HG03103 (cell line): ENCODE data around the gene PHEX.

Experiments
- ATAC-seq: cut with Tn5 transposase; IDR thresholded peaks from one replicate; pipeline ENCODE4 v1.9.1; 2021; ENCODE audit warnings: low read depth; ENCODE audit not compliant: unreplicated experiment

Gene PHEX

DNA sequence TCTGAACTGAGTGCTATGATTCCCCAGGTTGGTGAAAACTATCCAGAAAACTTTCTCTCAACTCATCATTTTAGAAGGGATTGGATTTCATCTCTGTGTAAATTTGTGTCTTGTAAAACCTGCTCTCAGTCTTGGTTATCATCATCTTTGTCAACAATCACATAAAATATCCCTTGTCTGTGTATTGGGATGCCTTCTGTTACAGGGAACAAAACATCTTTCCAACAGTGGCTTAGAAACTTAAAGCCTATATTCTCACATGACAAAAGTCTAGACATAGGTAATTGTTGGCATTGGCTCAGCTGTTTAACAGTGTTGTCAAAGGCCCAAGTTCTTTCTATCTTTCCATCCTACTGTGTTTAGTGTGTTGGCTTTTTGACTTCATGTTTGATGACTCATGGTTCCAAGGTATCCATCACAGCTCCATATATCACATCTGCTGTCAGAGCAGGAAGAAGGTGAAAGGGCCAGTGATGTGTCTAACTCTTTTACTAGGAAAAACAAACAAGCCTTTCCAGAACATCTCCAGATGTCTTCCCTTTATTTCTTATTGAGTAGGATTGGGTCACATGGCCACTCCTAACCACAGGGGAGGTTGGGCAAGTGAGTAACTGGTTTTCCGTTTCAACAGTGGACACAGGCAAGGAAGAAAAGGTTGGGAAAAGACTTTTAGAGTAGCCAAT lies 65.0 kb downstream of the PHEX start:
- ATAC-seq, result no peak

DNA sequence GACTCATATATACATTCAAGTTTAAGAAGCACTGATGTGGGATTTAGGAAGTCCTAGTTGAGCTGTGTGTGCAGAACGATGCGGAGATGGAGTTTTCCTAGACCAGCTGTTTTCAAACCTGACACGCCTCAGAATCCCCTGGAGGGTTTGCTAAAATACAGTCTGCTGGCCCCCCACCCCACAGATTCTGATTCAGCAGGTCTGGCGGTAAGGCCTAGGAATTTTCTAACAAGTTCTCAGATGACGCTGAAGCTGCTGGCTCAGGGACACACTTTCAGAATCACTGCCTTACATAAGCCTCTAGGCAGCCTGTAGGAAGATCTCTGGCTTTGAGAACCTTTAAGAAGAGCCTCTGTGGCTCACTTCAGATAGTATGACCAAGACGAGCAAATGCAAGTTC lies 73.1 kb downstream of the PHEX start:
- ATAC-seq, result no peak

DNA sequence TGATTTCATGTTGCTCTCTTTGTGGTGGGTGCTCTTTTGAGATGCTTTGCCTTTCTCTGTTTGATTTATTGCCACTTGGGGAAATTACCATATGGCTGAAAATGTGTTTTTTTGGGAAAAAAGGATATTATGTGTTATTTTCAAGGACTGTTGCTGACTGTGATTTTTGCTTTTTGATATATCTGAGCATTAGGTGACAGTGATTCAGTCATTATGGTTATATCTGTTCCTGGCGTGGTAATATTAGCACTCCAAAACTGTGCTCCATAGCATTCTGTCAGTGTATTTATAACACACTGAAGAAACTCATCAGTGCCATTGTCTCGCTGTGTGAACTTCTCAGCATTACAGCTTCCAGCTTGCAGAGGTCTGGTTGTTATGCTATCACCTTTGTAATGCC lies 73.8 kb downstream of the PHEX start:
- no peak for ATAC-seq

DNA sequence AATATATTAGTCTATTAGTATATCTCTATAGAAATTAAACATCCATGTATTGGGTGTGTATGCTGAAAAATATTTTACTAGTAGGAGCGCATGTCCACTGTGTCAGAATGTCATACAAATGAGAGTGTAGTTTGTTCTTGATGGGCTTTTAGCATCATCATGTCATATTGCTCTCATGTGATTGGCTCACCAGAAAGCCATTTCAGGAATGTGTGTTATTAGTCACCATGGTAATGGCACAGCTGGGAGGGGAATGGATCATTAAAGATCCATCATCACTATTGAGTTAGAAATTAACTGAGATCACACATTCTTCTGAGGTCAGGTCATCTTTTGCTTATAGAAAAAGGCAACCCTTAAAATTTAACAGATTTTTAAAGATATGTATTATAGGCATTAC lies 77.3 kb downstream of the PHEX start:
- no peak for ATAC-seq

DNA sequence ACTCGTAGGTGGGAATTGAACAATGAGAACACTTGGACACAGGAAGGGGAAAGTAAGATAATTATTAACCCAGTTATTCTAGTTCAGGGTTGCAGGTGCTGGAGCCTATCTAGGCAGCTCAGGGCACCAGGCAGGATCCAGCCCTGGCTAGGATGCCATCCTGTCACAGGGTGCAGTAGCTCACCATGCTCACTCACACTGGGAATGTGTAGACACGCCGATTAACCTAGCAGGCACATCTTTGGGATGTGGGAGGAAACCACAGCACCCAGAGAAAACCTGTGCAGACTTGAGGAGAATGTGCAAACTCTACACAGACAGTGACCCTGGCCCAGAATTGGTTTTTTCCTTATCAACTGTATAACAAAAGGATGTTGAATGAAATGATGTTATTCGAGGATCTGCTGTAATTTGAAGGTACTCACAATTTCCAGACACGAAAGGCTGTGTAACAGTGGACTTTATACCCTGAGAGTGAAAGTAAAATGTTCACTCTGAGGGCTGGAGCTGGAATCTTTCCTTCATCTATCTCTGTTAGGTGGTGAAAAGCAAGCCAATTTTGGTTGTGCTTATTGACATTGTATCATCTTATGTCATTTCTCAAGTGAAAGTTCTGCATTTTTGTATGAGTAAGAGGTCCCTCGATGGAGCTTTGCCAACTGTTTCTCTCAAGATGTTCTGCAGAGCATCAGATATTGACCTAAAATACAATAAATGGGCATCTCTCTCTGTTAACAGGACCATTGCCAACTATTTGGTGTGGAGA lies 78.8 kb downstream of the PHEX start:
- ATAC-seq, result no peak

DNA sequence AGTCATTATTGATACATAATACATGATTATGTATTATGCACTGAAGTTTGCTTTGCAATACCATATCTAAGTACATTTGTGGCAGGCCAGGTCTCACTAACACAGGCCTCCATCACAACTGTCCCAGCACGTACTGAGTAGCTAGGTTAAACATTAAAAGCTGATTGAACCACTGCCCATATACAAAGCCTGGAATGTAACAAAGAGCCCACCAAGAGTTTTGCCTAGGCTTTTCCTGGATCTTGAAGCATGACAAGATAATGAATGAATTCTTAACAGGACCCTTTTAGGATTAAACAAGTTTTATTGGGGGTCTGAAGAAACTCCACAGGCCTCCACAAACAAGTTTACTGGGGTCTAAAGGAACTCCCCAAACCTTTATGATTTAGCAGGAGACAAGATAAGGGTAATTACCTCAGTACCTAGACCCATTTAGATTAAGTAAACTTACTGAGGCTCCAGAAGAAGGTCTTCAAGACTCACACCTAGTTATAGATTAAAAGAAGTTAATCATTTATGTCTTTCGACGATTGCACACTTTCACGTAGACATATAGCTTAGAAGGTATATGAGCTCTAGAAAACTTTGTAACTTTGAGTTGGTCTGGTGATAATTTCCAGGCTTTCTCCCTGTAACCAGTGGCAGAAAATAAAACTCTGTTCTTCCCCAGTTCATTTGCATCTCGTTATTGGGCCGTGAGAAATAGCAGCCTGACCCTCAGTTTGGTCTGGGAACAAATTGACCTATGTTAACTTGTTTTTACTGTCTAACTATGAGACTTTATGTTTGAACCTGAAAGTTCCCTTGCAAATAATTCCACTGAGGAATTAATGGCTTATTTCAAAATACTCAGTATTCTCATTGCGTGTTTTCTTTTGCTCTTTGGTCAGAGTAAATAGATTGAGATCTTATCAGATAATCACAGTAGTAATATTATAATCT lies 84.8 kb downstream of the PHEX start:
- no peak for ATAC-seq

DNA sequence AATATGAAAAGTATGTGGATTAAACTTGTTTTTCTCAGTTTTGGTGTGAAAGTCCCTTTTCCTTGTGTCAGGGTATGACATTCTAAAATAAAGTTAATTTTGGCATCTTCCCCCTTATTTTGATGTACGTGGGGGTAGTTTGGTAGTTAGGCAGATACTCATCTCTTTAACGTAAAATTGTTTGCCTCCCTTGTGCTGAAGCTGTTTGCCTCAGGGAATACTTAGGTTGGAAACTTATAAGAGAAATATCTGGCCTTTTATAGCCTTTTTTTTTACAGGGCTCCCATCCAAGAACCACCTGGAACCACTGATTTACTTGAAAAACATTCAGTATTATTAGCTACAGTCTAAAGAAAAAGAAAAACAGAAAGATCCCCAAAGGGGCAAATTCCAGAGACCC lies 85.5 kb downstream of the PHEX start:
- ATAC-seq, result no peak

DNA sequence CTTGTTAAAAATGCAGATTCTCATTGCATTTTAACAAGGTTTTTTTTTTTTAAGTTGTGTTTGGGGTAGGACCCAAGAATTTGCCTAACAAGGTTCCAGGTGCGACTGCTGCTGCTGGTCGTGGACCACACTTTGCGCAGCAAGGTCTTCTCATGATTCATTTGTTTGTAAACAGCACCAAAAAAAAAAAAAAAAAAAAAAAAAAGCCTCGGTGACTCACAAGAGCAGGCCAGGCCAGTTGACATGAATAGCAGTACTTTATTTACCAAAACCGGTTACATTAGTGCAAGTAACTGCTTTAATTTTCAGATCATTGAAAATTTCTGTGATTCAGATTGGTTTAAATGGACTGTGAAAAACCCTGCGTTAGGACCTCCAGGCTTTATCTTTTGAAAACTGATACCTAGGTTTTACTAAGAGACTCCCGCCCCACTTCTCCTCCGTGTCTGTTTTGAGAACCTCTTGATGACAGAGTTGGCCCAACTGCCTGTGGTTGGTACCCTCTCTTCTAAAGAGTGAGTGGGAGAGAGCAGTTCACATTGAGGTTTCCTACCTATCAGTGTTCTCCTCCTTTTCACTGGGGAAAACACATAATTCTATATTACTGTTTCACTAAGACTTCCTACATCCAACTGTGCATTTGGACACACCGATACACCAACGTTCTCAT lies 86.2 kb downstream of the PHEX start:
- ATAC-seq, result no peak

DNA sequence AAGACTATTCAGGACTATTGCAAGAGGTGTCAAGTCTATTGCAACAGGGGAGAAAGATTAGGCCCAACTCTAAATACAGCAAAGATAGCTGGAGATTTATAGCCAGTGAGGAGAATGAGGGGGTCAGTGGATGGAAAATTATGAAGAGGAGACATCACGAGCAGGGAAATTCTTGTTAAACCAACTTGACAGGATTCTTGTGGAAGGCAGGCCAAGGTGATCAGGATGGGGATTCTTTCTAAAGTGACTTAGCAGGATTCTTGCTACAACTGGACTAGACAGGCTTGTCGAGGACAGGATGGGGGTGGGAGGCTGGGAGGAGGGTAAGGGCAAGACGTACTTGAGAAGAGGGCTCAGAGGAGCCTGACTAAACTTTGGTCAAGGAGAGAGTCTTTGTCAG lies 89.0 kb downstream of the PHEX start:
- ATAC-seq, result no peak

DNA sequence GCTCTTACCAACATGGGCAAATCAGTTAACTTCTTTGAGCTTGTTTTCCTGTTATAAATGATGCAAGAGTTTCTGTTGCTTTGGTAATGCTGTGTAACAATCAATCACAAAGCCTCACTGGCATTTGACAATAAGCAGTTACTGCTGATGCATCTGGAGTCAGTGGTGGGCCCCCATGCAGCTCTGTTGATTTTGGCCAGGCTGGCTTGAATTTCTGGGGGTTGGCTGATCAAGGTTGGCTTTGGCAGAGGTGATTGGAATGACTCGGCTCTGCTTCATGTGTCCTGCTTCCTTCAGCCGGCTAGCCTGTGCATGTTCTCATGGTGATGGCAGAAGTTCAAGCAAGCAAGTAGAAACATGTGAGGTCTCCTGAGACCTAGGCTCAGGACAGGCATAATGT lies 90.4 kb downstream of the PHEX start:
- ATAC-seq, result no peak

DNA sequence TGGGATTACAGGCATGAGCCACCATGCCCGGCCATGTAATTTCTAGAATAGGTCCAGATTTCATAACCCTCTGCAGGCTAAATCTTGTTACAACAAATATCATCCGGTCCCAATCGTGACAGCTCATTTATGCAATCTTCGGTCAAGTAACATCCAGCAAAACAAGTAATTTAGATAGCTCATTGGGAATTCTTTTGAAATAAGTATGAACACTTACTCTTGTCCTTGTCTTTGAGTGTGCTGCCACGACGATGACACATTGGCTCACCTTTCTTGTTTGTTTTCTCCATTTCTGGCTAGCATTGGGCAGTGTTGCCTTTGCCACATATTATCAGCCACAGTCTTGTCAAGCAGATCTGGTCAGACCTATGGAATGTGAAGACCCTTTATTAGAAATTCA lies 92.0 kb downstream of the PHEX start:
- no peak for ATAC-seq

DNA sequence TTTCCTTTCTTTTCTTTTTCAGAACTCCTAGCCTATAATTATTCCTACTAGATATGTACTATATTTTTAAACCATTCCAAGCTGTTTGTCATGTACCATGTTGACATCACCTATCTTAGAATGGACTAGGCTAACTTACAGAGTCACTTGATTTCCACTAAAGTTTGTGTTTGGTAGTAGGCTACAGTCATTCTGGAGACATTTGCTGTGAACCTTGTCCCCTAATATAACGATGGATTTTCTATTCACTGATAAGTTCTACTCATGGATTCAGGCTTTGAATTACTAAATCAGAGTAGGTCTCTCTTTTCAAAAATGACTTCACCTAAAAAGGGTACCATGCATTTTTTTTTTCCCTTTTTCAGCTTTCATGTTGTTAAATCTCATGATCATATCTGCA lies 93.4 kb downstream of the PHEX start:
- ATAC-seq, result no peak

DNA sequence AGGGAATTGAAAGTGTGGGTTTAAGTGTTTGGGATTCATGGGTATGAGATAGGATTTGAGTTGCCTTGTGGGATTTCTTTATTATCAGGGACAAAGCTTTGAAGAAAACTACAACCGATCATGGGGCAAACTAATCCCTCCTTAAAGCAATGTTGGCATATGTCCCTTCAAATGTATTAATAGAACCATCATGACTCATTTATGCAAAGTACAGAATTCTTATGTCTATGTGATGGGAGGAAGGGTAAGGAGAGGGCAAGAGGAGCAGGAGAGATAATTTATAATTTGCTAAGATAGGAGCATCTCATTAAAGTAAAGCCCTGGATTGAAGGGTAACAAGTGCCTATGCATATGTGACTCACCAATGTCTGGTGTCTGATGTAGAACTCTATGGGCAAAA lies 94.2 kb downstream of the PHEX start:
- no peak for ATAC-seq

DNA sequence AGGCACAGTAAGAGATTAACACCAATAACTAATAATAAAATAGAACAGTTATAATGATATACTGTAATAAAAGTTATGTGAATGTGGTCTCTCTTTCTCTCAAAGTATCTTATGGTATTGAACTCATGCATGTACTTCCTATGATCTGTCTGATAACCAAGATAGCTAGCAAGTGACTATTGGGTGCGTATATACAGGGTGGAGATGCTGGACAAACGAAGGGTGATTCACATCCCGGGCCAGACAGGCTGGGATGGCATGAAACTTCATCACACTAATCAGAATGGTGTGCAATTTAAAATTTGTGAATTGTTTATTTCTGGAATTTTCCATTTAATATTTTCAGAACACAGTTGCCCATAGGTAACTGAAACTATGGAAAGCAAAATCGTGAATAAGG lies 96.8 kb downstream of the PHEX start:
- ATAC-seq, result no peak

DNA sequence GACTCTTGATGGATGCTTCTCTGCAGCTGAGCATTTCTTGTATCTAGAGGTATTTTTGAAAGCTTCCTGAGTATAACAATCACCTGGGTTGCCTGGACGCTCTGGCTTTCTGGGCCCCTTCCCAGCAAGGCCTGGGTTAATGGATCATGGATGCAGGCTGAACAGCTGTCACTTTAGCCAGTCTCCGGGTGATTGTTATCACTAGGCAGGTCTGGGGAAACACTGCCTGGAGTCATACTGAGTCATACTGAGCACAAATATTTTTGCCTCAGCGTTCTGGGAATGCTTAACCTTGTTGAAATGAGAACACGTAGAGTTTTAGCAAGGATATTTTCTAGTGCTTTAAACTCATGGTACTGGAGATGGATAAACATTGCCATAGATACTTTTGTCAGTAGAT lies 102.6 kb downstream of the PHEX start:
- ATAC-seq, result no peak

DNA sequence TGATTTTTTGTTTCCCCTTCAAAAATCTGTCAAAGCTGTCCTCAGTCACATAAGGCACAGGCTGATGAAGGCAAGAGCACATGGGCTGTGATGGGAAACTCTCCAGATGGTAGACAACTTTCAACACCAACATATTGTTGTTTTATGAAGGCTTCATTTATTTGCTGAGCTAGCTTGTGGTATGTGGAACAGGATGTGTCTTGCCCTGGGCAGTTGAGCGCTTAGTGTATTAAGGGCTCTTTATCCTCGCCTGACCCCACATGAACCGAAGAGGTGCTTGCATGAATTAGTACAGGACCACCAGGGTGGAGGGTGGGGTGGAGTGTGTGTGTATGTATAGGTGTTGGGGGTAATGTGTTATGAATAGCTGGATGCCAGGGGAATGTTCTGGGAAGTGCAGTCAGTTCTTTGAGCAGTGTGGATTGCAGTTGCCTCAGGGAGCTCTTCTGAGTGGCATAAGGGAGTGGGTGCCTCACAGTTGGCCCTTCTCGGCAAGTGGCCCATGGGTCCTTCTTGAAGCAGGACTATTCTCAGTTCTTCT lies 103.1 kb downstream of the PHEX start:
- no peak for ATAC-seq

DNA sequence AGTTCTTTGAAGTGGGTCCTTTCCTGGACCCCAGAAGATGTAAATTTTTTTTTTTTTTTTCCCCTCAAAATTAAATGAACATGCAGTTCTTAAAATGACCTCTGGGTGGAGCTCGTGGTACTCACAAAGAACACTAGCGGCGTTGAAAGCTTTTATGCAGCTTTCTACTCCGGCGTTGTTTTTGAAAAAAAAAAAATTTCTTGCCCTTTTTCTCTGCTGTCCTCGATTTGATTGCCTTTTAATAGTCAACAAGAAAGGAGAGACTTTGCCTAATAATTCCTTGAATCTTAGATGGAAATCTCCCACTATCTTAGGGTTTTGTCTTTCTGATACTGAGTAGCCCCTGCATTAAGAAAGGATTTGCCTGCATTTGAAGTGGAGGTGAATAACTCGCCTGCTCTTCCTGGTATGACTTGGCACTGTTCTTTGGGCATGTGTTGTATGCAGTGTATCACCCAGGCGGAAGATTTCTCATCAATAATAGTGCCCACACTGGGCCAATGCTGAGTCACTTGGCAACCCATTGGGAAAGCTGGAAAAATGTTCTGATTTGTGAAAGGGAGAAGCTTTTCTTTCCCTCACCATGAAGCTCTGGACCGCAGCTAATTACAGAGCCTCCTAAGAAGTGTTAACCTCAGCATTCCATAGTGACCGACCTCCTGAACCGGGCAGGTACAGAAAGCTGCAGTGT lies 104.0 kb downstream of the PHEX start:
- no peak for ATAC-seq

DNA sequence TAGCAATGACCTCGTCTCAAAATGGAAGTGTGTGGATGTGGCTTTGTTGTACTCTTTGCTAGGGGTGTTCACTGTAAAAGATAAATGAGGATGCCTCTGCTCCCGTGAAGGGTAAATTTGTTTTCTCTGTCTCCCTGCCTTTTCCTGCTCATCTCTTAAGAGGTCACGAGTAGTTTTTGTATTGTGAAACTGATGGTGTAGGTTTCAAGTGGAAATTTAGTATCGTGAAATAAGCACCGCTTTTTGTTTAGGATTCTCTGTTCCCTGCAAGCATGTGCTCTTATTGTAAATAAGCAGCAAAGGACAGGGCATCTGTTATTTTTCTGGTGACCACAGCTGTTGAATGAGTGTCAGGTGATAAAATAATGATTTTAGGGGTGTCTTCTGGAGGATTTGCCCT lies 104.6 kb downstream of the PHEX start:
- no peak for ATAC-seq

DNA sequence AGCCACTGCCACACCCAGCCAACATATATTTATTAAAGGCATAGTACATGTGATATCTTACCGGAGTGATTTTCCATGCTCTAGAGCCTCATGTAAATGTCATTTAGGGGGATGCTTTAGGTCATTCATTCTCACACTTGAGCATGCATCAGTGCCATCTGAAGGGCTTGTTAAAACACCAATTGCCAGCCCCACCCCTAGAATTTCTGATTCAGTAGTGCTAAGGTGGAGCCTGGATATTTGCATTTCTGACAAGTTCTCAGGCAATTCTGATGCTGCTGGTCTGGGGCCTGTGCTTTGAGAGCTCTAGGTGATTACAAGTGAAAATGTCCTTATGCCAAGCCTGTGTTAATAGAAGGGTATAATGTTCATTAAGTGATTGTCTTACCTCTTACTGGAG lies 107.7 kb downstream of the PHEX start:
- no peak for ATAC-seq
